Bronchial epithelial cell (primary cell): ENCODE results near the gene FBXO10. TPM values are rescaled to one million over a fixed set of nuclear protein-coding genes. Genes with fewer than 3 reads are reported as not detected.
"Not testable (repeated sequence)": the region's sequence is repeated elsewhere in the genome, so short reads cannot be mapped to it uniquely, and the experiment has no call there.

Source experiments
- DNase-seq: peaks from one replicate; pipeline ENCODE4 v3.0.0-alpha.2; 2010; ENCODE audit warnings: low read depth
- FAIRE-seq: peaks from 2 replicates; lab custom pipeline; 2011; peaks lifted over from hg19 to GRCh38; lab: Jason Lieb, UNC
- H3K27me3 ChIP-seq: 2 replicates; pipeline ENCODE4 v1.5.1; 2011; ENCODE audit warnings: low read length; ENCODE audit not compliant: control insufficient read depth, insufficient read depth
- H3K36me3 ChIP-seq: 2 replicates; pipeline ENCODE4 v1.5.1; 2011; ENCODE audit warnings: low read length; ENCODE audit not compliant: control insufficient read depth, insufficient read depth
- H3K4me3 ChIP-seq: 2 replicates; pipeline ENCODE4 v1.5.1; 2011; ENCODE audit warnings: mild to moderate bottlenecking, low read depth, low read length, control low read depth
- total RNA-seq: library from RNA; depleted of rRNA; stranded (reverse); fragments of >200 nt; gene quantifications from 2 replicates; pipeline ENCODE4 v1.2.1, GENCODE V29; 2014
- TF ChIP-seq, protein P1 (sequence below): IDR thresholded peaks from 2 replicates; pipeline ENCODE4 v1.5.1; 2011; ENCODE audit warnings: mild to moderate bottlenecking, moderate library complexity, low read length, control low read depth, inconsistent platforms; ENCODE audit not compliant: insufficient read depth, severe bottlenecking

FBXO10 gene
- total RNA-seq, 1 donor from 2014 or later, result 3.7 TPM

DNA sequence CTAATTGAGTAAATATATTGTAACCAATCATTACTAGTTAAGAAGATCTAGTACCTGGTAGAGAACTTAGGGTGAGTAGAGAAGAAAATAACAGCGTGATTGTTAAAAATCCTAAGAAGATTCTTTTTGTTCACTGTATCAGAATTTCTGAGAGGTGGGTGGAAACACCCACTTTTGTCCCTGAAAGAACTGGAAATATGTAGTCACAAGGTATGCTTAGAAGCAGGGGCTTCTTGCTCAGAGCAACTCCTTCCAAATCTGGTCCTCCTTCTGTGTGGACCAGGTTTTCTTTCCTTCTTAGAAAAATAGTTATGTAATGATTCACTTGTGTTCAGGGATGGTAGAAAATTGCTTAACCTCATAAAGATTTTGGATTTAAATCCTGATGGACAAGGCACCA, 28.1 kb upstream of the FBXO10 start:
- TF ChIP-seq, protein P1, sequence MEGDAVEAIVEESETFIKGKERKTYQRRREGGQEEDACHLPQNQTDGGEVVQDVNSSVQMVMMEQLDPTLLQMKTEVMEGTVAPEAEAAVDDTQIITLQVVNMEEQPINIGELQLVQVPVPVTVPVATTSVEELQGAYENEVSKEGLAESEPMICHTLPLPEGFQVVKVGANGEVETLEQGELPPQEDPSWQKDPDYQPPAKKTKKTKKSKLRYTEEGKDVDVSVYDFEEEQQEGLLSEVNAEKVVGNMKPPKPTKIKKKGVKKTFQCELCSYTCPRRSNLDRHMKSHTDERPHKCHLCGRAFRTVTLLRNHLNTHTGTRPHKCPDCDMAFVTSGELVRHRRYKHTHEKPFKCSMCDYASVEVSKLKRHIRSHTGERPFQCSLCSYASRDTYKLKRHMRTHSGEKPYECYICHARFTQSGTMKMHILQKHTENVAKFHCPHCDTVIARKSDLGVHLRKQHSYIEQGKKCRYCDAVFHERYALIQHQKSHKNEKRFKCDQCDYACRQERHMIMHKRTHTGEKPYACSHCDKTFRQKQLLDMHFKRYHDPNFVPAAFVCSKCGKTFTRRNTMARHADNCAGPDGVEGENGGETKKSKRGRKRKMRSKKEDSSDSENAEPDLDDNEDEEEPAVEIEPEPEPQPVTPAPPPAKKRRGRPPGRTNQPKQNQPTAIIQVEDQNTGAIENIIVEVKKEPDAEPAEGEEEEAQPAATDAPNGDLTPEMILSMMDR, result no peak
- Histone ChIP-seq H3K36me3 (no peaks in the 10 kb centered on the region), H3K4me3 (no peak overlapping the region), H3K27me3 (peaks cover 2% of the 10 kb centered on the region)
- FAIRE-seq, result no peak
- DNase-seq, result no peak

DNA sequence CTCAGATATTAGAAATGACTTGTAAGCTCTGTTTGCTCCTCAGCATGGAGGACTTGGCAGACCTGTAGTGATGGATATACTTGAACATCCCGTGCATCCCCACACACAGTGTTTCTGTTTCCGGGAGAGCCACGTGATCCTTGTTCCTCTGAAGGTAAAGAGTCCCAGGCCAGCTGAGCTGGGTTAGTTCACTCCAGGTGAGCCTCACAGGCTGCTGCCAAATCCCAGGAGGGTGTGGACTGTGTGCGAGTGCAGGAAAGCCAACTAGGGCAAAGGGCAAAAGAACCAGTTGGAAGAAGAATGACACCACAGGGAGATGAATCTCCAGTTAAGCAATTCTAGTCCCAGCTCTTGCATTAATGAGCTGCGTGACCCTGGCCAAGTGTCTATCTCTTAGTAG, 26.6 kb upstream of the FBXO10 start:
- FAIRE-seq, result peak; percentile 100
- no peak overlapping the region for H3K4me3 ChIP-seq
- H3K36me3 ChIP-seq, result no peaks in the 10 kb centered on the region
- TF ChIP-seq, protein P1, result no peak
- peaks cover 2% of the 10 kb centered on the region for H3K27me3 ChIP-seq
- peak; percentile 87 for DNase-seq

DNA sequence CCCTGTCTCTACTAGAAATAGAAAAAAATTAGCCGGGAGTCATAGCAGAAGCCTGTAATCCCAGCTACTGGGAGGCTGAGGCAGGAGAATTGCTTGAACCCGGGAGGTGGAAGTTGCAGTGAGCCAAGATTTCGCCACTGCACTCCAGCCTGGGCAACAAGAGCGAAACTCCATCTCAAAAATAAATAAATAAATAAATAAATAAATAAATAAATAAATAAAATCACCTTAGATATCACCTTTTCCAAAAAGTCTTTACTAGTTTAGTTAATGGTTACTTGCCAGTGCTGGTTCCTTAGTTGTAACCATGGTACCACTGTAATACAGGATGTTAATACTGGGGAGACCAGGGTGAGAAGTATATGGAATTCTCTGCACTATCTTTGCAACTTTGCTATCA, 25.9 kb upstream of the FBXO10 start:
- H3K36me3 ChIP-seq, H3K27me3 ChIP-seq, H3K4me3 ChIP-seq, FAIRE-seq, DNase-seq: not testable (repeated sequence)

DNA sequence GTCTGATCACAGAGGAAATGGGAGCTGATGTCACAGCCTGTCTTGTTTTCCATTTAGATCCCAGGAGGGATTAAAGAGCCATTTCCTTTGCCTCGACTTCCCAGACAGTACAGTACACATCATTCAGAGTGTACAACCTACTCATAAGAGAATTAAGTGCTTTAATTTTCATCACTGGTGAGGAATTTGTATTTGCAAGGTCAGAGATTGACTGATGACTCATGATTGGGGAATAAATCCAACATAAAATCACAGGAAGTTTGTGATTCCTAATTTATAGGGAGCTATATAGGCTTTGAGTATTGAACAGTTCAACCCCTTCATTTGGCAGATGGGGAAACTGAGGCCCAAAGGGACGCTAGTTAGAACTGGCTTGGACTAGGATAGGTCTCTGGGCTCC, 20.3 kb upstream of the FBXO10 start:
- no peaks in the 10 kb centered on the region for H3K27me3 ChIP-seq
- TF ChIP-seq, protein P1, result no peak
- DNase-seq, result peak; percentile 61
- no peaks in the 10 kb centered on the region for H3K36me3 ChIP-seq
- FAIRE-seq, result no peak
- no peak overlapping the region for H3K4me3 ChIP-seq

DNA sequence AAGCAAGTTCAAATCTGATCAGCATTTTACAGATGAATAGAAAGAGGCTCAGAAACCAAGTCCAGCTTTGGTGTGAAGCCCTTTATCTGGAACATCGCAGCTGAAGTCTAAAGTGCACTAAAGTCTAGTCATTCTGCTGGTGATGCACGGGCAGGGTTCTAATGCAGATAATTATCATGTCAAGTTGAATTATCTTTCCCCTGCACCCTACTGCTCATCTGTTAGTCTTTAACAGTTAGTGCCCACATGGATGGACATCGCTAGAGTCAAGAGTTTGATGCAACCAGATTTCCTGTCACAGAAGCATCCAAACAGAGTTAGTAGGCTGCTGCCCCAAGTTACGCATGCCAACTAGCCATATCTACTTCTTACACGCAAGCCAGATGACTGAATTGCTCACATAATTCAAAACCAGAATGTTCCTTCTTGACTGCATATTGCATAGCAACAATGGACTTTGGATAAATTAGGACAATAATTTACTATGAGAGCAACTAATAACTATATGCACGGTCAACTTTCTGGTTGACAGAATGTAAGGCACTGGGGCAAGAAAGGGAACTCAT, 17.8 kb upstream of the FBXO10 start:
- DNase-seq (no peak), FAIRE-seq (no peak)
- H3K4me3 ChIP-seq, result no peak overlapping the region
- H3K27me3 ChIP-seq, result no peaks in the 10 kb centered on the region
- no peaks in the 10 kb centered on the region for H3K36me3 ChIP-seq
- TF ChIP-seq, protein P1, result no peak

DNA sequence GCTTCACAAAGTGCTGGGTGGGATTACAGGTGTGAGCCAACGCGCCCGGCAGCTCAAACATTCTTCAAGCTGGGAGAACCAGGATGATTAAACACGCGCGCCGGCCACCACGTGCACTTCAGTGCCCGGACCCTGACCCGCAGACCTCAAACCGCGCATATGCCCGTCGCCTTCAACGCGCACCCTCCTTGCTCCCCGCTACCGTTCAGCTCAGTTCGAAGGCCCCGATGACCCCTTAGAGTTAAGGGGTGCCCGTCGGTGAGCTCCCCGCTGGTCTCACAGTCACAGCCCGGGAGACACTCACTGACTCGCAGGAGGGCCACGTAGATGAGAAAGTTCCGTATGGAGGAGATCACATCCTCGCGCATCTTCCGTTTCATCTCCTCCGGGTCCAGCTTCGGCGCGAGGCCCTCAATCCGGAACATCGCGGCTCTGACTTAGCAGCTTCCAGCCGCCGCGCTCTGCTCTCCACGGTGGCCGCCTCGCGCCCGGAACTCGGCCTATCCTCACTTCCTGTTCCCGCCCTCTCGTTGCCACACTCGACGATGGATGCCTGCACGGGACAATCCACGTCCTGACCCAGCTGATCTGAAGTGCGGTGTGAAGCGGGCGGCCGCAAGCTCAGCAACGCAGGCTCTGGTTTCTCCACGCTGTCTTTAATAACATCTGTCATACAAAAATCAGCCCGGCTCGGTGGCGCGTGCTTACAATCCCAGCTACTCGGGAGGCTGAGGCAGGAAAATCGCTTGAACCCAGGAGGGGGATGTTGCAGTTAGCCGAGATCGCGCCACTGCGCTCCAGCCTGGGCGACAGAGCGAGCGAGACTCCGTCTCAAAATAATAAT, 16.1 kb upstream of the FBXO10 start, which contains the start of gene TOMM5:
TOMM5 (minus strand) TSS at position 490 of the 844 bp plus-strand sequence; CDS start at position 425, 65 bp downstream.
- no peaks in the 10 kb centered on the region for H3K27me3 ChIP-seq
- FAIRE-seq (no peak), DNase-seq (peak; percentile 87)
- peak within 1 kb of the TSS; percentile 99 for H3K4me3 ChIP-seq
- TF ChIP-seq, protein P1, result no peak
- H3K36me3 ChIP-seq, result peaks cover 4% of the 10 kb centered on the region
